Breast epithelium (tissue), 3 donors: Measurements from ENCODE around the gene CD151.

Experiments
- CTCF ChIP-seq, 3 donors: fragments of 450-650 bp; IDR thresholded peaks; one replicate each; pipeline ENCODE4 v1.5.1; 2016 to 2017; ENCODE audit warnings: antibody characterized with exemption in 3 of 3, mild to moderate bottlenecking in 3 of 3, moderate library complexity in 3 of 3
- POLR2A ChIP-seq: fragments of 450-650 bp; IDR thresholded peaks from one replicate; pipeline ENCODE4 v1.6.1; 2016; ENCODE audit warnings: antibody characterized with exemption, mild to moderate bottlenecking, moderate library complexity

GRCh38 chr11:842370-843002 lies 9.7 kb downstream of the CD151 start, which contains the start of the genes POLR2L and TSPAN4:
- peak; percentile 48 for TF ChIP-seq POLR2A
- peak in 1 of 3 donors; percentile 34 for TF ChIP-seq CTCF (IDR thresholded peaks at IDR 0.05)
